Right lobe of liver (tissue), 4 donors: ENCODE measurements around the gene TLNRD1.

Source experiments
- POLR2A ChIP-seq: fragments of 450-650 bp; IDR thresholded peaks from one replicate; pipeline ENCODE4 v1.6.1; 2017; ENCODE audit warnings: antibody characterized with exemption, mild to moderate bottlenecking
- TF ChIP-seq, protein P1 (sequence below), 4 donors: fragments of 200-600 bp in 3 of 4; fragments of 450-650 bp in 1 of 4; IDR thresholded peaks; one replicate each; pipeline versions ENCODE4 v1.5.1 to v1.8.0; 2016 to 2022; ENCODE audit warnings: antibody characterized with exemption in 4 of 4, mild to moderate bottlenecking in 2 of 4
- donor health status: DM: no; HTN: no; CAD: no.
- donor health status: DM: no; HTN: no; CAD: no.
- donor health status: DM: no; HTN: yes; CAD: no.

DNA sequence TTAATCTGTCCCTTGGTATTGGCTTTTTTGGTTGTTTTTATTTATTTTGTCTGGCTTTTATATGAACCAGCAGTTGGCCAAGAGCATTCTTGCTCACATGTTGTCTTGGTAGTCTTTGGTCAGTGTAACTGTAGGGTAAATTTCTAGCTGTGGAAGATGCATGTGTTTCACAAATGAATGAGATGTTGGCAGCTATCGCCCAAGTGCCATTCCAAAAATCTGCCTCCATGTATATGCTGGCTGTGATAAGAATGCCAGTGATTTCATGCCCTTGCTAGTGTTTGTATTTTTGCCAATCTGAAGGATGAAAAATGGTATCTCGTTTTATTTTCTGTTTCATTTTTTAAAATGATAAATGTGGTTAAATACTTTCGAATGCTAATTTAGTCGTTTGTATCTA, 50.1 kb downstream of the TLNRD1 start:
- TF ChIP-seq, protein P1, sequence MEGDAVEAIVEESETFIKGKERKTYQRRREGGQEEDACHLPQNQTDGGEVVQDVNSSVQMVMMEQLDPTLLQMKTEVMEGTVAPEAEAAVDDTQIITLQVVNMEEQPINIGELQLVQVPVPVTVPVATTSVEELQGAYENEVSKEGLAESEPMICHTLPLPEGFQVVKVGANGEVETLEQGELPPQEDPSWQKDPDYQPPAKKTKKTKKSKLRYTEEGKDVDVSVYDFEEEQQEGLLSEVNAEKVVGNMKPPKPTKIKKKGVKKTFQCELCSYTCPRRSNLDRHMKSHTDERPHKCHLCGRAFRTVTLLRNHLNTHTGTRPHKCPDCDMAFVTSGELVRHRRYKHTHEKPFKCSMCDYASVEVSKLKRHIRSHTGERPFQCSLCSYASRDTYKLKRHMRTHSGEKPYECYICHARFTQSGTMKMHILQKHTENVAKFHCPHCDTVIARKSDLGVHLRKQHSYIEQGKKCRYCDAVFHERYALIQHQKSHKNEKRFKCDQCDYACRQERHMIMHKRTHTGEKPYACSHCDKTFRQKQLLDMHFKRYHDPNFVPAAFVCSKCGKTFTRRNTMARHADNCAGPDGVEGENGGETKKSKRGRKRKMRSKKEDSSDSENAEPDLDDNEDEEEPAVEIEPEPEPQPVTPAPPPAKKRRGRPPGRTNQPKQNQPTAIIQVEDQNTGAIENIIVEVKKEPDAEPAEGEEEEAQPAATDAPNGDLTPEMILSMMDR (IDR thresholded peaks at IDR 0.05): no peak
- no peak for TF ChIP-seq POLR2A
